GM12891 (cell line): ENCODE results near the gene STEAP3.

Experiments
- PAX5 ChIP-seq: IDR thresholded peaks from 2 replicates; pipeline ENCODE4 v1.6.1; 2011; ENCODE audit warnings: low read length, moderate library complexity, mild to moderate bottlenecking; ENCODE audit not compliant: insufficient read depth, severe bottlenecking
- POLR2A ChIP-seq: IDR thresholded peaks from 2 replicates; pipeline ENCODE4 v1.6.1; 2011; ENCODE audit warnings: low read depth, low read length, control low read depth
- POLR2AphosphoS5 ChIP-seq: IDR thresholded peaks from 2 replicates; pipeline ENCODE4 v1.6.1; 2011; ENCODE audit warnings: low read depth, low read length, control low read depth
- POU2F2 ChIP-seq: IDR thresholded peaks from 2 replicates; pipeline ENCODE4 v1.6.1; 2011; ENCODE audit warnings: low read depth, mild to moderate bottlenecking, control low read depth, low read length, moderate library complexity
- SPI1 ChIP-seq: IDR thresholded peaks from 2 replicates; pipeline ENCODE4 v1.6.1; 2011; ENCODE audit warnings: low read depth, low read length, control low read depth
- TAF1 ChIP-seq: IDR thresholded peaks from 2 replicates; pipeline ENCODE4 v1.6.1; 2011; ENCODE audit warnings: low read depth, low read length, control low read depth

DNA sequence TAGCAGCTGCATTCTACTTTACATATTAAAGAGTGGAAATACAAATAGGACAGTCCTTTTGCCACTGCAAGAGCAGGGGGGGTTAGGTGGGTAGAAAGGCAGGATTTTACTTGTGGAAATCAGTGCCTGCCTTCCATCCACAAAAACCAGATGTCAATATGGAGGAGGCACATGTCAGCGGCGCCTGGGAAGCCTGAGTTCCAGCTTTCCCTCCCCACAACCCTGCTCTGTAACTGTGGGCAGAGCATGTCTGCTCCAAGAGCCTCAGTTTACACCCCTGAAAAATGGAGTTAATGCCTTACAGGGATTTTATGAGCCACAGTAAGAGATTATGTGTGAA is 32.9 kb downstream of the STEAP3 start:
- TF ChIP-seq TAF1 (no peak), POLR2A (no peak), POLR2AphosphoS5 (no peak), SPI1 (no peak), POU2F2 (no peak), PAX5 (no peak)
